Putamen (tissue), 1 donor: ENCODE results near the gene WDR93.
A peak's percentile ranks its signal among the peaks of the same experiment; 100 is the strongest.
"Not testable (repeated sequence)": the region's sequence is repeated elsewhere in the genome, so short reads cannot be mapped to it uniquely, and the experiment has no call there.

ENCODE experiments used
- DNase-seq: peaks from one replicate; pipeline ENCODE4 v3.0.0-alpha.2; 2016; ENCODE audit warnings: low spot score

The WDR93 gene

DNA sequence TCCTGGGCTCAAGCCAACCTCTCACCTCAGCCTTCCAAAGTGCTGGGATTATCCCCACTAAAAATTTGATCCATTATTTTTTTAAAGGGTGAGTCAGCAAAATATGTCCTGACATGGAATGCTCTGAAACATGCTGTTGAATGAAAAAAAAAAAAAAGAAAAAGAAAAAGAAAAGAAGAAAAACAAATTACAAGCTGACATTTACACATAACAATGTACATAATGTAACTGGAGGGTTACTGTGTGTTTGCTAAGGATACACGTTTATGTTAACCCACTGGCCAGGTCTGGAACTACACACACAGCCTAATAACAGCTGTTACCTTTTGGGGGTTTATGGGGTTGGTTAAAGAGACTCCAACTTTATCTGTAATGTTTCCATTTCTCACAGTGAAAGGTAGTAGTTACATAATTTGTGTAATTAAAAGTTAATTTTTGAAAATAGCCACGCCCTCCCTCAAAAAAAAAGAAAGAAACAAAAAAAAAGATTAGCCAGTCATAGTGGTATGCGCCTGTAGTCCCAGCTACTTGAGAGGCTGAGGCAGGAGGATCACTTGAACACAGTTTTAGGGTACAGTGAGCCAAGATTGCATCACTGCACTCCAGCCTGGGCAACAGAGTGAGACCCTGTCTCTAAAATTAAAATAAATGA is 82.4 kb downstream of the WDR93 start:
- DNase-seq: no peak

DNA sequence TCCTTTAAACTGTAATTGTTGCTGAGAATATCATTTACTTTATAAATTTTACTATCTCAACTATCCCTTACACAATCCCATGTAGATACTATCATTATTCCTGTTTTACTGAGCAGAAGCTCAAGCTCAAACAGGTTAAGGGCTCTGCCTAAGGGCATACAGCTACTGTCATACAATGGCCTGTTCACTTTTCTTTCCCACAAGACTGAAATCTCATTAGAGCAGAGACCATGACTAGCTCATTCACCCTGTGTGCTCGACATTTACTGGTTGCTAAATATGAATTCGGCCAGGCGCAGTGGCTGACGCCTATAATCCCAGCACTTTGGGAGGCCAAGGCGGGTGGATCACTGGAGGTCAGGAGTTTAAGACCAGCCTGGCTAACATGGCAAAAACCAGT is 83.9 kb downstream of the WDR93 start:
- DNase-seq: no peak

DNA sequence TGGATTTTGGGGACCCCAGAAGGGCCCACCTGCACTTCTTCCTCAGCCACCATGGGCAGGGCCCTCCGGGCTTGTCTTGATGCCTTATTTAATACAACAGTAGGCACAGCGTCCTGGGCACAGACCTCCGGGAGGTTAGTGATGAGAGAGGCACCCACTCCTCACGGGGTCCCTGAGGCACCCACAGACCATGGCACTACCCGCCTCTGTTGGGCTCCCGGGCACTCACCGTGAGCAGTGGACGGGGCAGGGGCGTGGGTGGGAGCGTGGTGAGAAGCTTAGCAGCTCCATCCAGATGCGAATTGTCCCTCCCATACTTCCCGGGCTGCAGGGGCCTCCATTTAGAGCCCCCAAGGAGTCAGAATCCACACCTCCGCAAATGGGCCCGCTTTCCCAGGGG is 85.2 kb downstream of the WDR93 start:
- DNase-seq: no peak

DNA sequence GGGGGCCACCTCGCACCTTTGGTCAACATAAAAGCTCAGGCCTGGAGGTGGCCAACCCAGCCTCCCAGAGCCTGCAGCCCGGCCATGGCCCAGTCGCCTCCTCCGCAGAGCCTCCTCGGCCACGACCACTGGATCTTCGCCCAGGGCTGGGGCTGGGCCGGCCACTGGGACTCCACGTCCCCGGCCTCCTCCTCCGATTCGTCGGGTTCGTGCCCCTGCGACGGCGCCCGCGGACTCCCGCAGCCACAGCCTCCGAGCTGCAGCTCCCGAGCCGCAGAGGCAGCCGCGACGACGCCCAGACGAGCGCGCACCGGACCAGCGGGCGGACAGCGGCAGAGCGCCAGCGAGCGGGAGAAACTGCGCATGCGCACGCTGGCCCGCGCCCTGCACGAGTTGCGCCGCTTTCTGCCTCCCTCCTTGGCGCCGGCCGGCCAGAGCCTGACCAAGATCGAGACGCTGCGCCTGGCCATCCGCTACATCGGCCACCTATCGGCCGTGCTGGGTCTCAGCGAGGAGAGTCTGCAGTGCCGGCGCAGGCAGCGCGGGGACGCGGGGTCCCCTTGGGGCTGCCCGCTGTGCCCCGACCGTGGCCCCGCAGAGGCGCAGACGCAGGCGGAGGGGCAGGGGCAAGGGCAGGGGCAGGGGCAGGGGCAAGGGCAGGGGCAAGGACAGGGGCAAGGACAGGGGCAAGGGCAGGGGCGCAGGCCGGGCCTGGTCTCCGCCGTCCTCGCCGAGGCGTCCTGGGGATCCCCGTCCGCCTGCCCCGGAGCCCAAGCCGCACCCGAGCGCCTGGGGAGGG is 85.9 kb downstream of the WDR93 start, which contains the start of gene MESP2:
Gene MESP2 (plus strand): TSS at position 59 of the 799 bp plus-strand sequence. CDS start 26 bp downstream, at position 85.
- peak; percentile 63 for DNase-seq

DNA sequence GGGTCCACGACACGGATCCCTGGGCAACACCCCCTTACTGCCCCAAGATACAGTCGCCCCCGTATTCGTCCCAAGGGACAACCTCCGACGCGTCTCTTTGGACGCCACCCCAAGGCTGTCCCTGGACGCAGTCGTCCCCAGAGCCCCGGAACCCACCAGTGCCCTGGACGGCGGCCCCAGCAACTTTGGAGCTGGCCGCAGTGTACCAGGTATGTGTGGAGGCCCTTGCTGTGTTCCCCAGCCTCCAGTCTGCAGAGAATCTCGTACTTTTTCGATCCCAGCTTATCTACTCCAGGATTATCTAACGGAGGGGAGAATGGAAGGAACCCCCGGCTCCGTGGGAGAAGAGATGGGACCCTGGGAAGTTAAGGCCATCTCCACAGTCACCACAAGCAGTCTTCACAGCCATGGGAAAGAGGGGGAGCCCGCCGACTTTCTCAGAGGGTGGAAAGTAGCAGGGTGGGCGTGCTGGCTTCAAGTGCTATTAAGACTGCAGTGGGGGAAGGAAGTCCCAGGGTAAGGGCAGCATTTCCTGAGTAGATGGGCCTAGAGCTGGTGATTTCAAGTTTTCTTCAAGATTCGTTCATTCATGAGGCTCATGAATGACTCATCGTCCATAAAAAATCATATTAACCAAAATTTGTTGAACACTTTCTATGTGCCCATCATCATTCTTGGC is 86.6 kb downstream of the WDR93 start:
- no peak for DNase-seq

DNA sequence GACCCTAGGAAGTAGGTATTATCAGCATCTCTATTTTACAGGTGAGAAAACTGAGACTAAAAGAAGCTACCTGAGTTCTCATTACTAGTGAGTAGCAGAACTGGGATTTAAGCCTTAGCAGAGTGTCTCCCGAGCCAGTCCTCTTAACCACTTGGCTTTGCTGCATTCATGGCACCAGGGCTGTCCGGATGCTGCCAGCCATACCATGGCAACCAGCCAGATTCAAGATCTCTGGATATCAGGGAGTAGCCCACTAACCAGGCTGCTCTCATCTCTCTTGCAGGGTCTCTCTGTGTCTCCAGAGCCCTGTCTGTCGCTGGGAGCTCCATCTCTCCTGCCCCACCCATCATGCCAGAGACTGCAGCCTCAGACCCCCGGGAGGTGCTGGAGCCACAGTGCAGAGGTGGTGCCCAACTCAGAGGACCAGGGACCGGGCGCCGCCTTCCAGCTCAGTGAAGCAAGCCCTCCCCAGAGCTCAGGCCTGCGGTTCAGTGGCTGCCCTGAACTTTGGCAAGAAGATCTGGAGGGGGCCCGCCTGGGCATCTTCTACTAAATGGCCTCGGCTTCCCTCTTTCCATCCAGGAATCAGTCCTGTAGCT is 87.3 kb downstream of the WDR93 start:
- no peak for DNase-seq

DNA sequence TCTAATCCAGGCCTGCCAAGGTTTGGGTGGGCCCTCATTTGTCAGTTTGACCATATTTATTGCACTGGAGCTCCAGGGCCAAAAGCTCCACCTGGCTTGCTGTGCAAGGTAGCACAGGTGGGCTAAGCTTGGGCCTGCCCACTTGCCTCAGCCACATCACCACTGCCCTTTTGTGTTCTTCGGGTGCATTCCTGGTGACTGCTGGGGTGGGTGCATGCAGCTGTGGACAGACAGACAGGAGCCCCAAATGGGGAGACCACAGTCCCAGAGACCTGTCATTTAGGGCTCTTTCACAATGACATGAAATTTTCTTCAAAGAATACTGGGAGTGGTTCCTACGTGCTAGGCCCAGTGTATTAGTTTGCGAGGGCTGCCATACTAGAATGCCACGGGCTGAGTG is 88.2 kb downstream of the WDR93 start:
- no peak for DNase-seq

DNA sequence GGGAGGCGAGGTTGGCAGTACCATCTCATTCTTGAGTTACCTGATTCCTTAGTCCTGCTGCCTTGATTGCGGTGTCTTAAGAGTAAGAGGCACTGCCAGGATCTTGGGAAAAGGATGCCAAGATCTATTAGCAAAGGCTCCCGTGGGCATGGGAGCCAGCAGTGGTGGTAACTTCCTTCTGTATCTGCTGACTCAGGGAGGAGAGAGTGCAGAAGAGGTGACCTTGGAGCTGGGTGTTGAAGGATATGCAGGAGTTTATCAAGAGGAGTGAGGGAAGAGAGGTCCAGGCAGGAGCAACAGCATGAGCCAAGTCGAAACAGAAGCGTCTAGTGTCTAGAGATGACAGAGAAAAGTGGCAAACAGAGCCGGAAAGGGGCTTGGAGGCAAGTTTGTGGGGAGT is 90.0 kb downstream of the WDR93 start:
- no peak for DNase-seq

DNA sequence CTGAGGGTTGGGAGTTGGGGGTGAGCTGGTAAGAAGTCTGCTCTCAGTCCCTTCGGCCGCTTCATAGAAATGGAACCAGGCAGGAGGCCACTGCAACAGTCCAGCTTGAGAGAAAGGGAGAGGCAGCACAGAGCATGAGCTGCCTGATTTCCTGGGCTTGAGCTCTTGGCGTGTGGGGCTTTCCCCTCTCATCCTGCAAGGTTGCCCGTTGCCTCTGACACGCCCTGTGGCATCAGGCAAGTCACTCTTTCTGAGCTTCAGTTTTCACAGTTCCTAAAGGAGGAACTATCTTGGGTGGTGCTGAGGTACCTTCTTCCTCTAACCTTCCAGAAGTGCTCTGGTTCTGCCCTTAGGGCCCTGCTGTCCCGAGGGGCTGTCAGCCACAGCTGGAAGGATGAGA is 90.4 kb downstream of the WDR93 start:
- DNase-seq: no peak

DNA sequence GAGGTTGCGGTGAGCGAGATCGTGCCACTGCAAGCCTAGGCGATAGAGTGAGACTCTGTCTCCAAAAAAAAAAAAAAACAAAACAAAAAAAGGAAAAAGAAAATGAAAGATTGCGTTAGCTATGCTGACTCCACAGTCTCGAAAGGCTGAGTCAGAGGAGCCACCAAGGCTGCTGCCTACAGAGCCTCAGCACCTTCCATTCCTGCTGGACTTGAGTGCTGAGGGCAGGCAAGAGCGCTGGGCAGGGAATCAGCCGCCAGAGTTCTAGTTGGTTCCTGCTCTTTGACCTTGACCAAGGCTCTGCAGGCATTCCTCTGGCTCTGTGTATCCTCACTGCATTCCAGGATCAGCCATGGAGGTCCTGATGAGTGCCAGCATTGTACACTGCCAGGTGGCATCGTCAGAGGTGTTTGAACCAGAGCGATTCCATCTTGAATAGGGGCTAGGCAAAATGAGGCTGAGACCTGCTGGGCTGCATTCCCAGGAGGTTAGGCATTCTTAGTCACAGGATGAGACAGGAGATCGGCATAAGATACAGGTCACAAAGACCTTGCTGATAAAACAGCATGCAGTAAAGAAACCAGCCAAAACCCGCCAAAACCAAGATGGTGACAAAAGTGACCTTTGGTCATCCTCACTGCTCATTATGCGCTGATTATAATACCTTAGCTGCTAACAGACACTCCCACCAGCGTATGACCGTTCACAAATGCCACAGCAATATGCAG is 91.4 kb downstream of the WDR93 start:
- DNase-seq: no peak

DNA sequence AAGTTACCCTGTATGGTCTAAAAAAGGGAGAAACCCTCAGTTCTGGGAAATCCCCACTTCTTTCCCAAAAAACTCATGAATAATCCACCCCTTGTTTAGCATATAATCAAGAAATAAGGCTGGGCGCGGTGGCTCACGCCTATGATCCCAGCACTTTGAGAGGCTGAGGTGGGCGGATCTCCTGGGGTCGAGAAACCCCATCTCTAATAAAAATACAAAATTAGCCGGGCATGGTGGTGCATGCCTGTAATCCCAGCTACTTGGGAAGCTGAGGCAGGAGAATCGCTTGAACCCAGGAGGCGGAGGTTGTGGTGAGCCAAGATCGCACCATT is 92.0 kb downstream of the WDR93 start:
- not testable (repeated sequence) for DNase-seq

DNA sequence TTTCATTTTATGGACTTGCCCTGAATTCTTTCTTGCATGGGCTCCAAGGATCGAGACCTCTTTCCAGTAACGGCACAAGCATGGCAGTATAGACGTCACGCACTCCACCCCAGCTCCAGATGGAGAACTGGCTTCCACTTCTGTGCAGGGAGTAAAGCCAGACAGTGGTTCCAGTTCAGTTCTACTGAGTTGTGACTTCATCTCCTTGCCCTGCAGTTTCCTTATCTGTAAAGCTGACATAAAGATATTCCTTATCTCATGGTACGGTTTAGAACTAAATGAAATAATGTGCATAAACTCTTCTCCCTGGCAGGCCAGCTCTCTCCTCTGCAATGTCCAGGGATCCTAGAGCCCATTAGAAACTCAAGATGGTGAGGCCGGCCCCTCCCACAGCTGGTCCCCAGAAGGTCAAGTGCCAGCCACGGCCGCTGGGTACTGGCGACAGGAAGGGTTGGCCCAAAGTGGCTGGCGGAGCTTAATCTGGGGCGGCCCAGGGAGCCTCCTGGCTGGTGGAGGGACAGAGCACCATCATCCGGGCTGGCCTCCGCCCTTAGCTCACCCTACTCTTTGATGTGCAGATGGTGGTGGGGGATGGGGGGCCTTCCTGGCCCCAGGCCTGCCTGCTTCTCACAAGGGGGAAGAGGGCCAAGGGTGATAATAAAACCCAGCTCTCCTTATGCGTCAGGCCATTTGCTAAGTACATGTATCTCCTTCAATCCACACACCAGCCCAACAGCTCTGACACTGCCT is 92.7 kb downstream of the WDR93 start:
- DNase-seq: no peak

DNA sequence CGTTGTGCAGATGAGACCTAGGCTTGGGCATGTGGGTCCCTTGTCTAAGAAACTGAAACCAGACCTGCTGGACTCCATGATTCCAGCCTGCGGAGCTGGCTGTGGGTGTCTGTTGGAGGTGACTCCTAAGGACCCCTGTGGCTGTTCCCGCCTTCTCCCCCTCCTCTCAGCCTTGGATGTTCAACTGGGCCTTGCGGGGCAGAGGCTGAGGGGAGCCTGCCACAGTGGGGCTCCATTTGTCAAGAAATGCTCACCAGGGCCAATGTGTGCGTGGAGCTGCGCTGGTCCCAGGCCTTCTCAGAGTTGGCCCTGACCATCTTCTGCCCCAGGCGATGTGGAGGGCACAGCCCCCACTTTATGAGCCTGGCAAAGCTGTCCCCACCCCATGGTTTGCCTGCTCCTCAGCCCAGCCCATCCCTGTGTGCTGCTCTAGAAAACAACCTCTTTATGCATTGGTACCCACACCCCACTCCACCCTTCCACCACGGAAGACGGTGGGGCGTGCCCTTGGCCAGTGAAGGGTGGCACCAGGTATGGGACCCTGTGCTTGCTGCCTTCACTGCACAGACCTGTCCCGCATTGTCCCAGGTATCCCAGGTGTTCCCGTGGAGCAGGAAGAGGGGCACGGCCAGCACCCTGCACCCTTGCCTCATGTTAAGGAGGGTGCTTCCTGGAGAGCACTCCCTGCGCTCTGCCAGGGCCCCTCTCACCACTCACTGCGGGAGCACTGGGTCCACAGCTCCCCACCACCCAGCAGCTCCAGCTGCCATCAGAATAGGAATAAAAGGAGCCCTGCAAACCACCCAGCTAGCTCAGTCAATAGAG is 93.5 kb downstream of the WDR93 start:
- no peak for DNase-seq

DNA sequence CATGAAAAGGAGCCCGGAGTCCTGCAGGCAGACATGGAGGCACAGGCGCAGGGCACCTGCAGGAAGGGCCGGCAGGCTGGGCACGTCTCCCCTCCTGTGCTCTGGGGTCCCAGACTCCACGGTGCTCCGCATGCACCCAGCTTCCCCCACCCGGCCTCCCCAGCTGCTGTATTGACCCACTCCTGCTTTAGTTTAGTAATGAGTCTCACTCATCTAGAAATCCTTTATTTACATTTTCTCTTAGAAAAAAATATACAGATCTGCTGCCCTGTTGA is 94.0 kb downstream of the WDR93 start:
- no peak for DNase-seq

DNA sequence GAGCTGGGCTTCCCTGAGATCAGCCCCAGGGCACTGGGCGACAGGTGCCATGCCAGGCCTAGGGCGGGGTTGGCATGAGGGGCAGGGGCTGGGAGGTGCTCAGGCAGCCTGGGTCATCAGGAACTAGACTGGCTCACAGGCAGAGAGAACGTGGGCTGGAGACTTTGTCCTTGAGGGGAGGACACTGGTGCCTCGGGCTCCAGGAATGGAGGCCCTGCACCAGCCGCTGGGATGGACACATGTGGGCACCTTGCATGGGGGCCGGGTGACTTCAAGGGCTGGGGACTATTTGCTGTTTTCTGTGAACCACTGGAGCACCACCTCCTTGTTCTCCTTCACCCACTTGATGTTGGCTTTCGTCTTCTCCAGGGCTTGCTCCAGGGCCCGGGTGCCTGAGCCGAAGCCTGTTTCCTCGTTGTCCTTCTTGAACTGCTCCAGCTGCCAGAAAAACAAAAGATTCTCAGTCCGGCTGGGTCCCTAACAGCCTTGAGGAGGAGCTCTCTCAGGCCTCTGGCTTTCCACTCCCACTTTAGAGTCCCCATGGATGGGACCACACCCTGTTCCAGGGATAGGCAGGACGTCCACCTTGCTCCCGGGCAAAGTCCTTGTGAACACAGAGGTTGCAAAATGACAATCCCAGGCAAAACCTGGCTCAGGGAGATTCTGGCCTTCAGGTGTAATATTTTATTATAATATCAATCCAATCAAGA is 94.6 kb downstream of the WDR93 start:
- DNase-seq: no peak

DNA sequence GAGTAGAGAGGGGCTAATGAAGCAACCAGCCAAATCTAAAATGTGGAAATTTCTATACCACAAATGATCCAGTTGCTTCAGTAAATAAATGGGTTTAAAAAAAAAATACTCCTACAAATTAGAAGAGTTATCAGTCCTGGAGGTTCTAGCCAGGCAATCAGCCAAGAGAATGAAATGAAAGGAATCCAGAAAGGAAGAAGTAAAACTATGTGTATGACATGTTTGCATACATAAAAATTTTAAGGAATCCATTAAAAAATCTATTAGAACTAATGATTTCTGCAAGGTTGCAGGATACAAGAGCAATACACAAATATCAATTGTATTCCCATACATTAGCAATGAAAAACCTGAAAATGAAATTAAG is 95.1 kb downstream of the WDR93 start:
- no peak for DNase-seq

DNA sequence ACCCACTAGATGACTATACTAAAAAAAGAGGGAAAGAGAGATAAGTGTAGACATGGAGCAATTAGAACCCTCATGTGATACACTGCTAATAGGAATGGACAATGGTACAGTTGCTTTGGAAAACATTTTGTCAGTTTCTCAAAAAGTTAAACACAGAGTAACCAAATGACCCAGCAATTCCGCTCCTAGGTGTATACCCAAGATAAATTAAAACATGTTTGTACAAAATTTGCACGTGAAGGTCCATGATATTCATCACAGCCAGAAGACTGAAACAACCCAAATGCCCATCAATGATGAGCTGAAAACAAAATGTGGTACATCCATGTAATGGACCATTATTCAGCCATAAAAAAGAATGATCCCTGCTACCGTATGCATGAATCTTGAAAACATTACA is 97.3 kb downstream of the WDR93 start:
- no peak for DNase-seq

DNA sequence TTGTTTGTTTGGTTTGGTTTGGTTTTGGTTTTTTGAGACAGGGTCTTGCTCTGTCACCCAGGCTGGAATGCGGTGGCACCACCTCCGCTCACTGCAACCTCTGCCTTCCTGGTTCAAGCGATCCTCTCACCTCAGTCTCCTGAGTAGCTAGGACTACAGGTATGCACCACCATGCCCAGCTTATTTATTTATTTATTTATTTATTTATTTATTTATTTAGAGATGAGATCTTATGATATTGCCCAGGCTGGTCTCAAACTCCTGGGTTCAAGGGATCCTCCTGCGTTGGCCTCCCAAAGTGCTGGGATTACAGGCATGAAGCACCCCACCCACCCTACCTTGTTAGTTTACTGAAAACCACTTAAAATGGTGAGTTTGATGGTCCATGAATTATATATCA is 98.0 kb downstream of the WDR93 start:
- DNase-seq: not testable (repeated sequence)

DNA sequence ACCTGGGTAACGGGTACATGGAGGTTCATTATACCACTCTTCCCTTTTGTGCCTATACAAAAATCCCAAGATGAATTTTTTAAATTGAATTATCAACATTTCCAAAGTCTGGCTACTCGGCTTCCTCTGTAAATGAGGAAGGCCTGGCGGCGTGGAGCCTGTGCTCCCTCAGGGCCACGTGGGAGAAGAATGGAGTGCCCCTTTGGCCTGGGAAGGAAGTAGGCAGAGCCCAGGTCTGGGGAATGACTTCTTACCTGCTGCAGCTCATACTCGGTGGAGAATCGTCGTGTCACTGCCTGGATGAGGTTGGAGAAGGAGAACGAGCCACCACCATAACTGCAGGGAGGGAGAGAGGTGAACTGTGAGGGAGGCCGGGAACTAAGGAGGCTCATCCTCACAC is 99.6 kb downstream of the WDR93 start:
- DNase-seq: no peak

DNA sequence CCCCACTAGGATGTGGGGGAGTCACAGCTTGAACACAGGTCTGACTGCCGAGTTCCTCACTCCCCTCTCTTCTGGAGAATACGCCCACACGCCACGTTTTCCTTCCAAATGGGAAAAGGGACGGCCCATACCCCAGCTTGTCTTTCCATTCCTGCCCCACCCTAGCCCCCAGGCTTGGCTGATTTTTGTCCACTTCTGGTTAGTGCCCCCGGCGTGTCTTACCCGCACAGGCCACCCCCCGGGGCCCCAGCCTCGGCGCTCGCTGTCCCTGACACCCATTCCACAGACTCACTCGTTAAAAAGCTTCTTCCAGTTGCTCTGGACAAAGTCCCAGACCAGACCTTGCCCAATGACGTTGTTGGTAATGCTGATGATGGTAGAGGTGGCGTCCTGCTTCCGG is 100.0 kb downstream of the WDR93 start:
- DNase-seq: no peak
